ENCODE measurements around the gene STAT5A. TPM values are rescaled to one million over a fixed set of nuclear protein-coding genes. Genes with fewer than 3 reads are reported as not detected.
A peak's percentile ranks its signal among the peaks of the same experiment; 100 is the strongest.
"Not testable (repeated sequence)": the region's sequence is repeated elsewhere in the genome, so short reads cannot be mapped to it uniquely, and the experiment has no call there.

Gene STAT5A
- total and polyA plus RNA-seq, 2 donors from 2014 or later: 11.5 to 47.9 TPM

DNA sequence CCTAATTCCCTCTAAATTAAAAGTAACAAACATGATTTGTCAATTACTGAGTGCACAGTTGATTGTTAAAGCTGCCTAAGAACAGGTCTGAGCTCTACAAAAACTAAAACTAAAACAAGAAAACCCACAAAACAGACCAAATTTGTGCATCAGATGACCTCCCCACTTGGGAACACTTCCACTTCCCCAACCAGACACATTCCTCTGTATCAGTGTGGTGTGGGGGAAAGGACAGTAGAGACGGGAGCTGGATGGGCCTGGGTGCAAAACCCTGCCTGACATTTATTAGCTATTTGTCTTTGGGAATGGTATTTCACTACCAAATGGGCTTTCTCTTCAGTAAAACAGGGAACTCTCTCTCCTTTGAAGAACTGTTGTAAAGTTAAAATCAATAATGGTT is 70.1 kb downstream of the STAT5A start:
- H3K9me3 ChIP-seq (ENCODE audit: control insufficient read depth in 2 of 3, insufficient read depth in 1 of 3, low read length in 3 of 3): no peaks in the 10 kb centered on the region
- no peaks in the 10 kb centered on the region for H3K27me3 ChIP-seq (ENCODE audit: control insufficient read depth, insufficient read depth, low read length)
- no peak for FAIRE-seq
- no peak overlapping the region for H3K9ac ChIP-seq (ENCODE audit: low read length in 3 of 3)
- H3K4me1 ChIP-seq (ENCODE audit: control insufficient read depth in 2 of 3, insufficient read depth in 2 of 3, low read depth in 1 of 3, low read length in 3 of 3): peaks cover 0 to 25% (median 24%) of the 10 kb centered on the region in 3 donors
- no peak overlapping the region for H3K4me3 ChIP-seq (ENCODE audit: low read length in 3 of 3)
- no peaks in the 10 kb centered on the region for H3K36me3 ChIP-seq (ENCODE audit: control insufficient read depth in 2 of 3, insufficient read depth in 3 of 3, low read length in 3 of 3)
- H3K27ac ChIP-seq (ENCODE audit: low read depth in 2 of 2, low read length in 2 of 2): no peak overlapping the region
- intact Hi-C loops (cut with DNase I): no loop called here
- TF ChIP-seq, protein P1, sequence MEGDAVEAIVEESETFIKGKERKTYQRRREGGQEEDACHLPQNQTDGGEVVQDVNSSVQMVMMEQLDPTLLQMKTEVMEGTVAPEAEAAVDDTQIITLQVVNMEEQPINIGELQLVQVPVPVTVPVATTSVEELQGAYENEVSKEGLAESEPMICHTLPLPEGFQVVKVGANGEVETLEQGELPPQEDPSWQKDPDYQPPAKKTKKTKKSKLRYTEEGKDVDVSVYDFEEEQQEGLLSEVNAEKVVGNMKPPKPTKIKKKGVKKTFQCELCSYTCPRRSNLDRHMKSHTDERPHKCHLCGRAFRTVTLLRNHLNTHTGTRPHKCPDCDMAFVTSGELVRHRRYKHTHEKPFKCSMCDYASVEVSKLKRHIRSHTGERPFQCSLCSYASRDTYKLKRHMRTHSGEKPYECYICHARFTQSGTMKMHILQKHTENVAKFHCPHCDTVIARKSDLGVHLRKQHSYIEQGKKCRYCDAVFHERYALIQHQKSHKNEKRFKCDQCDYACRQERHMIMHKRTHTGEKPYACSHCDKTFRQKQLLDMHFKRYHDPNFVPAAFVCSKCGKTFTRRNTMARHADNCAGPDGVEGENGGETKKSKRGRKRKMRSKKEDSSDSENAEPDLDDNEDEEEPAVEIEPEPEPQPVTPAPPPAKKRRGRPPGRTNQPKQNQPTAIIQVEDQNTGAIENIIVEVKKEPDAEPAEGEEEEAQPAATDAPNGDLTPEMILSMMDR (IDR thresholded peaks at IDR 0.05; ENCODE audit: borderline replicate concordance, extremely low read depth, insufficient read depth): no peak
- no peak for DNase-seq

DNA sequence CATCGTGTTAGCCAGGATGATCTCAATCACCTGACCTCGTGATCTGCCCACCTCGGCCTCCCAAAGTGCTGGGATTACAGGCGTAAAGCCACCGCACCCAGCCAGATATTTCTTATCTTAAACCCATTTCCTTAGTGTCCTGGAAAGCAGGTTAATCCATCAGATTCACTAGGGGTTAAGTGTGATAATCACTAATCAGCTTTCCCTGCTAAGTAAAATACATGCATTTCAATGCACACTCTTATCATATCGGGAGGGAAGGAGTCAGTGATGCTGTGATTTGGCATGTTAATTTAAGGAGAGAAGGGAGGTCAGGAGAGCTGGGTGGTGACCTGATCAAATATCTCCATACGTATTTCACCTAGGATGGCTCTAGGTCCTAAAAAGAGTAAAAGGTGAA is 70.8 kb downstream of the STAT5A start:
- Histone ChIP-seq H3K4me1 (ENCODE audit: control insufficient read depth in 2 of 3, insufficient read depth in 2 of 3, low read depth in 1 of 3, low read length in 3 of 3) (peaks cover 0 to 27% (median 25%) of the 10 kb centered on the region in 3 donors), H3K27me3 (ENCODE audit: control insufficient read depth, insufficient read depth, low read length) (no peaks in the 10 kb centered on the region), H3K27ac (ENCODE audit: low read depth in 2 of 2, low read length in 2 of 2) (no peak overlapping the region), H3K9me3 (ENCODE audit: control insufficient read depth in 2 of 3, insufficient read depth in 1 of 3, low read length in 3 of 3) (no peaks in the 10 kb centered on the region), H3K36me3 (ENCODE audit: control insufficient read depth in 2 of 3, insufficient read depth in 3 of 3, low read length in 3 of 3) (no peaks in the 10 kb centered on the region), H3K4me3 (ENCODE audit: low read length in 3 of 3) (no peak overlapping the region), H3K9ac (ENCODE audit: low read length in 3 of 3) (no peak overlapping the region)
- FAIRE-seq (no peak), DNase-seq (no peak)
- TF ChIP-seq, protein P1 (IDR thresholded peaks at IDR 0.05; ENCODE audit: borderline replicate concordance, extremely low read depth, insufficient read depth): no peak
- intact Hi-C loops (cut with DNase I): no loop called here

DNA sequence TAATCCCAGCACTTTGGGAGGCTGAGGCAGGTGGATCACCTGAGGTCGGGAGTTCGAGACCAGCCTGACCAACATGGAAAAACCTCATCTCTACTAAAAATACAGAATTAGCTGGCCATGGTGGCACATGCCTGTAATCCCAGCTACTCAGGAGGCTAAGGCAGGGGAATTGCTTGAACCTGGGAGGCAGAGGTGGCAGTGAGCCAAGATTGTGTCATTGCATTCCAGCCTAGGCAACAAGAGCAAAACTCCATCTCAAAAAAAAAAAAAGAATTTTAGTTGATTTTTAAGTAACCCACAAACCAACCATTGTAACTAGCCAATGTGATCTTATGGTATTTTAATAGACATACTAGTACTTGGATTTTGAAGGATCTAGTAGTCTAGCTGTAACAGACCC is 72.1 kb downstream of the STAT5A start:
- not testable (repeated sequence) for DNase-seq; FAIRE-seq; H3K36me3 ChIP-seq (ENCODE audit: control insufficient read depth in 2 of 3, insufficient read depth in 3 of 3, low read length in 3 of 3)

More for the DNA sequence above, 72.1 kb downstream of the STAT5A start:
- intact Hi-C loops (cut with DNase I); H3K9ac ChIP-seq (ENCODE audit: low read length in 3 of 3); H3K4me3 ChIP-seq (ENCODE audit: low read length in 3 of 3); H3K9me3 ChIP-seq (ENCODE audit: control insufficient read depth in 2 of 3, insufficient read depth in 1 of 3, low read length in 3 of 3); H3K27me3 ChIP-seq (ENCODE audit: control insufficient read depth, insufficient read depth, low read length): not testable (repeated sequence)
- H3K4me1 ChIP-seq (ENCODE audit: control insufficient read depth in 2 of 3, insufficient read depth in 2 of 3, low read depth in 1 of 3, low read length in 3 of 3): peaks cover 0 to 25% (median 24%) of the 10 kb centered on the region in 3 donors
- peak overlapping the region in 1 of 2 donors; percentile 13 for H3K27ac ChIP-seq (ENCODE audit: low read depth in 2 of 2, low read length in 2 of 2)

Other genes with a start within 250 kb of the STAT5A start
- gene C17orf113, start 237.9 kb upstream of the STAT5A start, total RNA-seq: 3.8 TPM
- 1.1 TPM for gene C17orf113, start 237.9 kb upstream of the STAT5A start, polyA plus RNA-seq (ENCODE audit: insufficient read depth, low read depth, low replicate concordance)
- gene ZNF385C, start 190.0 kb upstream of the STAT5A start, total RNA-seq: 1.2 TPM
- gene ZNF385C, start 190.0 kb upstream of the STAT5A start, polyA plus RNA-seq (ENCODE audit: insufficient read depth, low read depth, low replicate concordance): 1.1 TPM
- 27.5 TPM for gene DHX58, start 175.8 kb upstream of the STAT5A start, total RNA-seq
- gene DHX58, start 175.8 kb upstream of the STAT5A start, polyA plus RNA-seq (ENCODE audit: insufficient read depth, low read depth, low replicate concordance): 22.1 TPM
- 38.6 TPM for gene KAT2A, start 167.1 kb upstream of the STAT5A start, total RNA-seq
- 38.6 TPM for gene KAT2A, start 167.1 kb upstream of the STAT5A start, polyA plus RNA-seq (ENCODE audit: insufficient read depth, low read depth, low replicate concordance)
- not detected for gene HSPB9, start 165.7 kb upstream of the STAT5A start, total RNA-seq
- 0.99 TPM for gene HSPB9, start 165.7 kb upstream of the STAT5A start, polyA plus RNA-seq (ENCODE audit: insufficient read depth, low read depth, low replicate concordance)
- gene RAB5C, start 133.5 kb upstream of the STAT5A start, total RNA-seq: 159 TPM
- 286 TPM for gene RAB5C, start 133.5 kb upstream of the STAT5A start, polyA plus RNA-seq (ENCODE audit: insufficient read depth, low read depth, low replicate concordance)
- gene KCNH4, start 107.4 kb upstream of the STAT5A start, total RNA-seq: 0.35 TPM
- not detected for gene KCNH4, start 107.4 kb upstream of the STAT5A start, polyA plus RNA-seq (ENCODE audit: insufficient read depth, low read depth, low replicate concordance)
- gene HCRT, start 103.0 kb upstream of the STAT5A start, total RNA-seq: not detected
- not detected for gene HCRT, start 103.0 kb upstream of the STAT5A start, polyA plus RNA-seq (ENCODE audit: insufficient read depth, low read depth, low replicate concordance)
- 41.2 TPM for gene GHDC, start 94.0 kb upstream of the STAT5A start, total RNA-seq
- gene GHDC, start 94.0 kb upstream of the STAT5A start, polyA plus RNA-seq (ENCODE audit: insufficient read depth, low read depth, low replicate concordance): 37.0 TPM
- 68.0 TPM for gene STAT5B, start 12.1 kb upstream of the STAT5A start, total RNA-seq
- 20.4 TPM for gene STAT5B, start 12.1 kb upstream of the STAT5A start, polyA plus RNA-seq (ENCODE audit: insufficient read depth, low read depth, low replicate concordance)
- 327 TPM for gene STAT3, start 99.9 kb downstream of the STAT5A start, total RNA-seq
- 55.6 TPM for gene STAT3, start 99.9 kb downstream of the STAT5A start, polyA plus RNA-seq (ENCODE audit: insufficient read depth, low read depth, low replicate concordance)
- 204 TPM for gene CAVIN1, start 134.8 kb downstream of the STAT5A start, total RNA-seq
- gene CAVIN1, start 134.8 kb downstream of the STAT5A start, polyA plus RNA-seq (ENCODE audit: insufficient read depth, low read depth, low replicate concordance): 67.1 TPM
- gene ATP6V0A1, start 170.4 kb downstream of the STAT5A start, total RNA-seq: 110 TPM
- gene ATP6V0A1, start 170.4 kb downstream of the STAT5A start, polyA plus RNA-seq (ENCODE audit: insufficient read depth, low read depth, low replicate concordance): 108 TPM
- 37.5 TPM for gene NAGLU, start 247.7 kb downstream of the STAT5A start, total RNA-seq
- gene NAGLU, start 247.7 kb downstream of the STAT5A start, polyA plus RNA-seq (ENCODE audit: insufficient read depth, low read depth, low replicate concordance): 52.7 TPM